Gastroesophageal sphincter (tissue), 4 donors: Measurements from ENCODE around the gene DOC2A. TPM values are rescaled to one million over a fixed set of nuclear protein-coding genes. Genes with fewer than 3 reads are reported as not detected.

Experiments used
- ATAC-seq: fragments of 150-250 bp; one replicate; pipeline ENCODE4 v1.9.1; 2016; ENCODE audit warnings: mild to moderate bottlenecking, moderate library complexity
- H3K27ac ChIP-seq, 4 donors: fragments of 200-600 bp; sonication (generic) in 3 of 4; 1 replicate in 3 of 4; 2 replicates in 1 of 4; pipeline ENCODE4 v1.5.1; 2016 to 2019
- H3K27me3 ChIP-seq: fragments of 200-600 bp; sonication (generic); one replicate; pipeline ENCODE4 v1.5.1; 2019
- H3K36me3 ChIP-seq, 2 donors: fragments of 200-600 bp; sonication (generic); one replicate each; pipeline ENCODE4 v1.5.1; 2019; ENCODE audit warnings: control low read depth in 1 of 2
- H3K4me1 ChIP-seq, 3 donors: fragments of 200-600 bp; sonication (generic); 1 replicate in 2 of 3; 2 replicates in 1 of 3; pipeline ENCODE4 v1.5.1; 2016 to 2019; ENCODE audit warnings: control low read depth in 2 of 3
- H3K4me3 ChIP-seq, 2 donors: fragments of 200-600 bp; sonication (generic); one replicate each; pipeline ENCODE4 v1.5.1; 2019; ENCODE audit warnings: mild to moderate bottlenecking in 1 of 2, moderate library complexity in 1 of 2
- H3K9me3 ChIP-seq, 3 donors: fragments of 200-600 bp; sonication (generic); one replicate each; pipeline ENCODE4 v1.5.1; 2017 to 2019; ENCODE audit warnings: control low read depth in 2 of 3
- CTCF ChIP-seq, 4 experiments: fragments of 200-600 bp in 2 of 4; fragments of 450-650 bp in 2 of 4; sonication (generic) in 1 of 4; IDR thresholded peaks; one replicate each; pipeline ENCODE4 v1.5.1; 2017 to 2019; ENCODE audit warnings: antibody characterized with exemption in 4 of 4, mild to moderate bottlenecking in 2 of 4, moderate library complexity in 2 of 4
- EP300 ChIP-seq: sonication (generic); formaldehyde crosslinking; IDR thresholded peaks from one replicate; pipeline ENCODE4 v1.6.1; 2017; ENCODE audit warnings: antibody characterized with exemption, mild to moderate bottlenecking
- POLR2A ChIP-seq, 2 donors: fragments of 450-650 bp; IDR thresholded peaks; one replicate each; pipeline ENCODE4 v1.6.1; 2017; ENCODE audit warnings: antibody characterized with exemption in 2 of 2, mild to moderate bottlenecking in 2 of 2, moderate library complexity in 1 of 2
- POLR2AphosphoS5 ChIP-seq: sonication (generic); formaldehyde crosslinking; IDR thresholded peaks from one replicate; pipeline ENCODE4 v1.6.1; 2017; ENCODE audit warnings: antibody characterized with exemption
- WGBS, 2 donors: methylation state at CpG; one replicate each; pipeline ENCODE4 v1.1.5; 2018; ENCODE audit warnings: low coverage in 1 of 2; 5-methylcytosine and 5-hydroxymethylcytosine counted together
- total RNA-seq, 4 donors: library from RNA; depleted of rRNA; stranded (reverse); fragments of >200 nt; gene quantifications; one replicate each; pipeline ENCODE4 v1.1.0, GENCODE V29; 2016

DOC2A gene
- total RNA-seq, 4 donors from 2014 or later = 0.77 to 0.81 (median 0.78) TPM; not detected in 1

- WGBS, 2 donors = 58 to 61% methylated on average over 6 of the region's 26 CpGs
- Histone ChIP-seq H3K27ac (no peak overlapping the region), H3K4me3 (no peak overlapping the region), H3K9me3 (no peaks in the 10 kb centered on the region), H3K4me1 (peaks cover 7 to 36% (median 18%) of the 10 kb centered on the region in 3 donors), H3K36me3 (no peaks in the 10 kb centered on the region), H3K27me3 (peaks cover 54% of the 10 kb centered on the region)
- no peak for ATAC-seq
- TF ChIP-seq CTCF (IDR thresholded peaks at IDR 0.05) = no peak
- TF ChIP-seq EP300 = no peak
- TF ChIP-seq POLR2A (IDR thresholded peaks at IDR 0.05) = no peak
- no peak for TF ChIP-seq POLR2AphosphoS5
Measured at GRCh38 chr16:30009085-30009862, 1.6 kb downstream of the DOC2A start.

- Histone ChIP-seq H3K4me3 (no peak overlapping the region), H3K27me3 (peaks cover 50% of the 10 kb centered on the region), H3K36me3 (peaks cover 0 to 17% of the 10 kb centered on the region in 2 donors), H3K9me3 (no peaks in the 10 kb centered on the region), H3K4me1 (peaks cover 7 to 36% (median 18%) of the 10 kb centered on the region in 3 donors), H3K27ac (no peak overlapping the region)
- WGBS, 2 donors = no CpG with 5 or more reads among the region's 11 CpGs
- TF ChIP-seq POLR2A (IDR thresholded peaks at IDR 0.05) = no peak
- TF ChIP-seq POLR2AphosphoS5 = no peak
- no peak for TF ChIP-seq CTCF (IDR thresholded peaks at IDR 0.05)
- TF ChIP-seq EP300 = no peak
- ATAC-seq = no peak
Measured at GRCh38 chr16:30007378-30007895, 3.4 kb downstream of the DOC2A start.

GRCh38 chr16:30006659-30007377 is 4.0 kb downstream of the DOC2A start:
- peaks cover 0 to 23% of the 10 kb centered on the region in 2 donors for H3K36me3 ChIP-seq
- H3K27ac ChIP-seq = no peak overlapping the region
- no peaks in the 10 kb centered on the region for H3K9me3 ChIP-seq
- no peak for TF ChIP-seq CTCF (IDR thresholded peaks at IDR 0.05)
- TF ChIP-seq POLR2AphosphoS5 = no peak
- TF ChIP-seq POLR2A (IDR thresholded peaks at IDR 0.05) = no peak
- TF ChIP-seq EP300 = no peak
- peaks cover 44% of the 10 kb centered on the region for H3K27me3 ChIP-seq
- ATAC-seq = no peak
- WGBS, 2 donors = 40 to 80% methylated on average over 1 of the region's 34 CpGs
- H3K4me1 ChIP-seq = peaks cover 7 to 34% (median 18%) of the 10 kb centered on the region in 3 donors
- H3K4me3 ChIP-seq = no peak overlapping the region

GRCh38 chr16:30006095-30006473 is 4.7 kb downstream of the DOC2A start:
- no peak for ATAC-seq

More at GRCh38 chr16:30006095-30006473, 4.7 kb downstream of the DOC2A start:
- peaks cover 5 to 26% (median 13%) of the 10 kb centered on the region in 3 donors for H3K4me1 ChIP-seq
- WGBS, 2 donors = 41 to 84% methylated on average over 2 to 5 of the region's 18 CpGs
- H3K36me3 ChIP-seq = peaks cover 0 to 31% of the 10 kb centered on the region in 2 donors
- TF ChIP-seq POLR2AphosphoS5 (no peak), POLR2A (IDR thresholded peaks at IDR 0.05) (no peak), EP300 (no peak), CTCF (IDR thresholded peaks at IDR 0.05) (no peak)
- H3K4me3 ChIP-seq = no peak overlapping the region
- no peaks in the 10 kb centered on the region for H3K9me3 ChIP-seq
- H3K27ac ChIP-seq = no peak overlapping the region
- peaks cover 37% of the 10 kb centered on the region for H3K27me3 ChIP-seq
